Gastroesophageal sphincter (tissue), 4 donors: ENCODE measurements around the gene SLC39A11. TPM values are rescaled to one million over a fixed set of nuclear protein-coding genes. Genes with fewer than 3 reads are reported as not detected.
A peak's percentile ranks its signal among the peaks of the same experiment; 100 is the strongest.

Experiments used
- ATAC-seq: fragments of 150-250 bp; one replicate; pipeline ENCODE4 v1.9.1; 2016; ENCODE audit warnings: mild to moderate bottlenecking, moderate library complexity
- H3K27ac ChIP-seq, 4 donors: fragments of 200-600 bp; sonication (generic) in 3 of 4; 1 replicate in 3 of 4; 2 replicates in 1 of 4; pipeline ENCODE4 v1.5.1; 2016 to 2019
- H3K27me3 ChIP-seq: fragments of 200-600 bp; sonication (generic); one replicate; pipeline ENCODE4 v1.5.1; 2019
- H3K36me3 ChIP-seq, 2 donors: fragments of 200-600 bp; sonication (generic); one replicate each; pipeline ENCODE4 v1.5.1; 2019; ENCODE audit warnings: control low read depth in 1 of 2
- H3K4me1 ChIP-seq, 3 donors: fragments of 200-600 bp; sonication (generic); 1 replicate in 2 of 3; 2 replicates in 1 of 3; pipeline ENCODE4 v1.5.1; 2016 to 2019; ENCODE audit warnings: control low read depth in 2 of 3
- H3K4me3 ChIP-seq, 2 donors: fragments of 200-600 bp; sonication (generic); one replicate each; pipeline ENCODE4 v1.5.1; 2019; ENCODE audit warnings: mild to moderate bottlenecking in 1 of 2, moderate library complexity in 1 of 2
- H3K9me3 ChIP-seq, 3 donors: fragments of 200-600 bp; sonication (generic); one replicate each; pipeline ENCODE4 v1.5.1; 2017 to 2019; ENCODE audit warnings: control low read depth in 2 of 3
- CTCF ChIP-seq, 4 experiments: fragments of 200-600 bp in 2 of 4; fragments of 450-650 bp in 2 of 4; sonication (generic) in 1 of 4; IDR thresholded peaks; one replicate each; pipeline ENCODE4 v1.5.1; 2017 to 2019; ENCODE audit warnings: antibody characterized with exemption in 4 of 4, mild to moderate bottlenecking in 2 of 4, moderate library complexity in 2 of 4
- EP300 ChIP-seq: sonication (generic); formaldehyde crosslinking; IDR thresholded peaks from one replicate; pipeline ENCODE4 v1.6.1; 2017; ENCODE audit warnings: antibody characterized with exemption, mild to moderate bottlenecking
- POLR2A ChIP-seq, 2 donors: fragments of 450-650 bp; IDR thresholded peaks; one replicate each; pipeline ENCODE4 v1.6.1; 2017; ENCODE audit warnings: antibody characterized with exemption in 2 of 2, mild to moderate bottlenecking in 2 of 2, moderate library complexity in 1 of 2
- POLR2AphosphoS5 ChIP-seq: sonication (generic); formaldehyde crosslinking; IDR thresholded peaks from one replicate; pipeline ENCODE4 v1.6.1; 2017; ENCODE audit warnings: antibody characterized with exemption
- WGBS, 2 donors: methylation state at CpG; one replicate each; pipeline ENCODE4 v1.1.5; 2018; ENCODE audit warnings: low coverage in 1 of 2; 5-methylcytosine and 5-hydroxymethylcytosine counted together
- total RNA-seq, 4 donors: library from RNA; depleted of rRNA; stranded (reverse); fragments of >200 nt; gene quantifications; one replicate each; pipeline ENCODE4 v1.1.0, GENCODE V29; 2016

SLC39A11 gene
- total RNA-seq, 4 donors from 2014 or later = 11.6 to 16.8 (median 14.5) TPM

GRCh38 chr17:73096211-73096610 lies 3.7 kb upstream of the SLC39A11 start:
- H3K27ac ChIP-seq = no peak overlapping the region
- TF ChIP-seq CTCF (IDR thresholded peaks at IDR 0.05) (no peak), EP300 (no peak), POLR2AphosphoS5 (no peak), POLR2A (IDR thresholded peaks at IDR 0.05) (no peak)
- 70 to 86% methylated on average over 1 to 2 of the region's 6 CpGs for WGBS, 2 donors
- H3K4me3 ChIP-seq = no peak overlapping the region
- no peak for ATAC-seq
- peaks cover 0 to 20% (median 8%) of the 10 kb centered on the region in 3 donors for H3K4me1 ChIP-seq
- H3K36me3 ChIP-seq = no peaks in the 10 kb centered on the region
- no peaks in the 10 kb centered on the region for H3K9me3 ChIP-seq
- peaks cover 18% of the 10 kb centered on the region for H3K27me3 ChIP-seq

- H3K9me3 ChIP-seq = no peaks in the 10 kb centered on the region
- ATAC-seq = no peak
- peaks cover 0 to 46% (median 13%) of the 10 kb centered on the region in 3 donors for H3K4me1 ChIP-seq
- H3K4me3 ChIP-seq = peak overlapping the region in 1 of 2 donors; percentile 78
- peak overlapping the region in 1 of 4 donors; percentile 76 for H3K27ac ChIP-seq
- H3K27me3 ChIP-seq = no peaks in the 10 kb centered on the region
- TF ChIP-seq EP300 (no peak), POLR2A (IDR thresholded peaks at IDR 0.05) (no peak), POLR2AphosphoS5 (no peak), CTCF (IDR thresholded peaks at IDR 0.05) (no peak)
- WGBS, 2 donors = 80 to 100% methylated on average over 1 to 2 of the region's 9 CpGs
- peaks cover 0 to 3% of the 10 kb centered on the region in 2 donors for H3K36me3 ChIP-seq
These were observed 798 bp upstream of the SLC39A11 start for GRCh38 chr17:73093286-73093685.

GRCh38 chr17:73091770-73092522 lies 542 bp downstream of the SLC39A11 start:
- TF ChIP-seq POLR2AphosphoS5 = no peak
- no peak for TF ChIP-seq CTCF (IDR thresholded peaks at IDR 0.05)
- TF ChIP-seq POLR2A (IDR thresholded peaks at IDR 0.05) = no peak
- TF ChIP-seq EP300 = no peak
- H3K4me3 ChIP-seq = peak overlapping the region; percentile 52 to 78
- H3K4me1 ChIP-seq = peaks cover 0 to 46% (median 13%) of the 10 kb centered on the region in 3 donors
- peak overlapping the region; percentile 6 to 83 (median 78) for H3K27ac ChIP-seq
- peak; percentile 30 for ATAC-seq
- peaks cover 0 to 16% of the 10 kb centered on the region in 2 donors for H3K36me3 ChIP-seq
- H3K9me3 ChIP-seq = no peaks in the 10 kb centered on the region
- H3K27me3 ChIP-seq = no peaks in the 10 kb centered on the region
- WGBS, 2 donors = 8 to 14% methylated on average over 5 to 13 of the region's 20 CpGs

- Histone ChIP-seq H3K36me3 (peaks cover 0 to 22% of the 10 kb centered on the region in 2 donors), H3K9me3 (no peaks in the 10 kb centered on the region), H3K27ac (peak overlapping the region in 3 of 4 donors; percentile 76 to 83 (median 79)), H3K27me3 (no peaks in the 10 kb centered on the region), H3K4me3 (peak overlapping the region; percentile 52 to 78), H3K4me1 (peaks cover 0 to 46% (median 13%) of the 10 kb centered on the region in 3 donors)
- 17 to 28% methylated on average over 3 of the region's 4 CpGs for WGBS, 2 donors
- no peak for TF ChIP-seq POLR2AphosphoS5
- no peak for TF ChIP-seq POLR2A (IDR thresholded peaks at IDR 0.05)
- no peak for ATAC-seq
These were observed 1.1 kb downstream of the SLC39A11 start for GRCh38 chr17:73091410-73091769.

- peaks cover 0 to 46% (median 13%) of the 10 kb centered on the region in 3 donors for H3K4me1 ChIP-seq
- H3K27me3 ChIP-seq = no peaks in the 10 kb centered on the region
- no peak overlapping the region for H3K4me3 ChIP-seq
- 82 to 89% methylated on average over 4 to 11 of the region's 11 CpGs for WGBS, 2 donors
- no peak for ATAC-seq
- peaks cover 0 to 25% of the 10 kb centered on the region in 2 donors for H3K36me3 ChIP-seq
- no peaks in the 10 kb centered on the region for H3K9me3 ChIP-seq
- TF ChIP-seq CTCF (IDR thresholded peaks at IDR 0.05) = no peak
- no peak for TF ChIP-seq POLR2A (IDR thresholded peaks at IDR 0.05)
- TF ChIP-seq POLR2AphosphoS5 = no peak
- no peak for TF ChIP-seq EP300
- peak overlapping the region in 2 of 4 donors; percentile 76 to 79 for H3K27ac ChIP-seq
These were observed 1.9 kb downstream of the SLC39A11 start for GRCh38 chr17:73090396-73091202.
